ENCODE results near the gene PAX1. TPM values are rescaled to one million over a fixed set of nuclear protein-coding genes. Genes with fewer than 3 reads are reported as not detected.

The PAX1 gene
- total RNA-seq, 6 donors from 2014 or later = 0.69 TPM; not detected in 5

GRCh38 chr20:21709535-21709904 is 4.1 kb downstream of the PAX1 start:
- DNase-seq (no peak), ATAC-seq (ENCODE audit: low FRiP score in 2 of 2) (no peak)
- TF ChIP-seq EP300 (IDR thresholded peaks at IDR 0.05) (no peak), POLR2AphosphoS5 (IDR thresholded peaks at IDR 0.05) (no peak), CTCF (IDR thresholded peaks at IDR 0.05) (no peak), POLR2A (IDR thresholded peaks at IDR 0.05) (no peak)
- 2 to 4% methylated on average over 6 of the region's 6 CpGs for WGBS, 2 donors
- H3K4me1 ChIP-seq = peaks cover 0 to 24% (median 0%) of the 10 kb centered on the region in 4 donors
- H3K4me3 ChIP-seq = no peak overlapping the region
- no peaks in the 10 kb centered on the region for H3K36me3 ChIP-seq
- H3K27ac ChIP-seq = no peak overlapping the region
- H3K9me3 ChIP-seq = no peaks in the 10 kb centered on the region
- H3K27me3 ChIP-seq = peaks cover 0 to 69% (median 24%) of the 10 kb centered on the region in 4 donors

GRCh38 chr20:21710341-21710740 is 4.9 kb downstream of the PAX1 start:
- 6 to 17% methylated on average over 3 of the region's 3 CpGs for WGBS, 2 donors
- H3K9me3 ChIP-seq = no peaks in the 10 kb centered on the region
- no peak for TF ChIP-seq POLR2A (IDR thresholded peaks at IDR 0.05)
- TF ChIP-seq POLR2AphosphoS5 (IDR thresholded peaks at IDR 0.05) = no peak
- TF ChIP-seq EP300 (IDR thresholded peaks at IDR 0.05) = no peak
- no peak for TF ChIP-seq CTCF (IDR thresholded peaks at IDR 0.05)
- peaks cover 0 to 19% (median 0%) of the 10 kb centered on the region in 4 donors for H3K4me1 ChIP-seq
- peaks cover 0 to 68% (median 23%) of the 10 kb centered on the region in 4 donors for H3K27me3 ChIP-seq
- H3K4me3 ChIP-seq = no peak overlapping the region
- no peaks in the 10 kb centered on the region for H3K36me3 ChIP-seq
- H3K27ac ChIP-seq = no peak overlapping the region
- ATAC-seq (ENCODE audit: low FRiP score in 2 of 2) = no peak
- no peak for DNase-seq

- H3K4me3 ChIP-seq = no peak overlapping the region
- peaks cover 0 to 62% (median 20%) of the 10 kb centered on the region in 4 donors for H3K27me3 ChIP-seq
- H3K27ac ChIP-seq = no peak overlapping the region
- H3K4me1 ChIP-seq = peaks cover 0 to 12% (median 0%) of the 10 kb centered on the region in 4 donors
- ATAC-seq (ENCODE audit: low FRiP score in 2 of 2) (no peak), DNase-seq (no peak)
- no peaks in the 10 kb centered on the region for H3K36me3 ChIP-seq
- H3K9me3 ChIP-seq = no peaks in the 10 kb centered on the region
- TF ChIP-seq CTCF (IDR thresholded peaks at IDR 0.05) (no peak), EP300 (IDR thresholded peaks at IDR 0.05) (no peak), POLR2AphosphoS5 (IDR thresholded peaks at IDR 0.05) (no peak), POLR2A (IDR thresholded peaks at IDR 0.05) (no peak)
- WGBS, 2 donors = 22 to 27% methylated on average over 5 of the region's 5 CpGs
Observed at GRCh38 chr20:21710863-21711431, 5.5 kb downstream of the PAX1 start.

GRCh38 chr20:21712443-21713059 is 7.1 kb downstream of the PAX1 start:
- Histone ChIP-seq H3K27me3 (peaks cover 0 to 48% (median 15%) of the 10 kb centered on the region in 4 donors), H3K27ac (no peak overlapping the region), H3K9me3 (no peaks in the 10 kb centered on the region), H3K4me3 (no peak overlapping the region), H3K36me3 (no peaks in the 10 kb centered on the region), H3K4me1 (peaks cover 0 to 4% (median 0%) of the 10 kb centered on the region in 4 donors)
- TF ChIP-seq EP300 (IDR thresholded peaks at IDR 0.05) (no peak), CTCF (IDR thresholded peaks at IDR 0.05) (no peak)
- DNase-seq (no peak), ATAC-seq (ENCODE audit: low FRiP score in 2 of 2) (no peak)
- WGBS, 2 donors = 8 to 10% methylated on average over 16 to 17 of the region's 17 CpGs

GRCh38 chr20:21713470-21713869 is 8.0 kb downstream of the PAX1 start:
- Histone ChIP-seq H3K27ac (no peak overlapping the region), H3K27me3 (peaks cover 0 to 38% (median 10%) of the 10 kb centered on the region in 4 donors), H3K4me3 (no peak overlapping the region), H3K36me3 (no peaks in the 10 kb centered on the region), H3K4me1 (peaks cover 0 to 4% (median 0%) of the 10 kb centered on the region in 4 donors), H3K9me3 (no peaks in the 10 kb centered on the region)
- ATAC-seq (ENCODE audit: low FRiP score in 2 of 2) (no peak), DNase-seq (no peak)
- 4 to 7% methylated on average over 15 of the region's 15 CpGs for WGBS, 2 donors
- TF ChIP-seq POLR2AphosphoS5 (IDR thresholded peaks at IDR 0.05) (no peak), POLR2A (IDR thresholded peaks at IDR 0.05) (no peak), CTCF (IDR thresholded peaks at IDR 0.05) (no peak), EP300 (IDR thresholded peaks at IDR 0.05) (no peak)
